SK-N-SH (cell line): ENCODE results near the gene MORC2. TPM values are rescaled to one million over a fixed set of nuclear protein-coding genes. Genes with fewer than 3 reads are reported as not detected.

Experiments
- CTCF ChIA-PET: fragments of 300-600, 350-600 bp; formaldehyde crosslinking; extraction: SDS; loops from one replicate; lab custom pipeline; 2021; lab: Yijun Ruan, JAX
- POLR2A ChIA-PET: fragments of 350-600 bp; sonication (Branson Sonifier 250); formaldehyde crosslinking; extraction: SDS; loops from one replicate; lab custom pipeline; 2020; ENCODE audit warnings: antibody characterized with exemption, inconsistent platforms; lab: Yijun Ruan, JAX
- DNase-seq: peaks from one replicate; pipeline ENCODE4 v3.0.0; 2012
- H2AFZ ChIP-seq: fragments of 200-600 bp; sonication (generic); 2 replicates; pipeline ENCODE4 v1.8.1; 2016; ENCODE audit warnings: antibody characterized with exemption, mild to moderate bottlenecking, low read depth
- H3F3A ChIP-seq: fragments of 200-600 bp; sonication (generic); replicated peaks from 2 replicates; pipeline ENCODE3; 2016; ENCODE audit warnings: antibody characterized with exemption, mild to moderate bottlenecking; ENCODE audit not compliant: insufficient read depth
- H3K27ac ChIP-seq, 2 experiments: fragments of 200-500 bp in 1 of 2; fragments of 200-600 bp in 1 of 2; sonication (Bioruptor generic) in 1 of 2; sonication (generic), shearing (Covaris generic) in 1 of 2; 2 replicates each; pipeline versions ENCODE4 v1.5.1 to v1.6.1; 2014 to 2016; ENCODE audit warnings: low read depth in 2 of 2, inconsistent platforms in 1 of 2, low read length in 1 of 2, mild to moderate bottlenecking in 1 of 2, mixed read lengths in 1 of 2
- H3K27me3 ChIP-seq: fragments of 200-600 bp; sonication (generic), shearing (Covaris generic); 2 replicates; pipeline ENCODE4 v1.6.1; 2016; ENCODE audit warnings: mixed run types; ENCODE audit not compliant: insufficient read depth
- H3K36me3 ChIP-seq, 2 experiments: fragments of 200-500 bp in 1 of 2; fragments of 200-600 bp in 1 of 2; sonication (Bioruptor generic) in 1 of 2; sonication (generic) in 1 of 2; replicated peaks in 1 of 2; 2 replicates each; pipeline versions ENCODE3 to v1.5.1; 2014 to 2016; ENCODE audit warnings: low read length in 1 of 2, mild to moderate bottlenecking in 1 of 2; ENCODE audit not compliant: insufficient read depth in 2 of 2, control insufficient read depth in 1 of 2
- H3K4me1 ChIP-seq, 2 experiments: fragments of 200-500 bp in 1 of 2; fragments of 200-600 bp in 1 of 2; sonication (Bioruptor generic) in 1 of 2; sonication (generic), shearing (Covaris generic) in 1 of 2; 2 replicates each; pipeline versions ENCODE4 v1.5.1 to v1.6.1; 2014 to 2016; ENCODE audit warnings: low read depth in 1 of 2, low read length in 1 of 2, mixed run types in 1 of 2; ENCODE audit not compliant: insufficient read depth in 2 of 2, control insufficient read depth in 1 of 2
- H3K4me2 ChIP-seq: fragments of 200-600 bp; sonication (generic), shearing (Covaris generic); 2 replicates; pipeline ENCODE4 v1.6.1; 2017; ENCODE audit warnings: mixed run types
- H3K4me3 ChIP-seq, 2 experiments: fragments of 200-500 bp in 1 of 2; fragments of 200-600 bp in 1 of 2; sonication (Bioruptor generic) in 1 of 2; sonication (generic), shearing (Covaris generic) in 1 of 2; 2 replicates each; pipeline versions ENCODE4 v1.5.1 to v1.8.1; 2014 to 2016; ENCODE audit warnings: low read depth in 2 of 2, inconsistent platforms in 1 of 2, low read length in 1 of 2, mild to moderate bottlenecking in 1 of 2, mixed read lengths in 1 of 2, moderate library complexity in 1 of 2
- H3K79me2 ChIP-seq: fragments of 200-600 bp; sonication (generic); 2 replicates; pipeline ENCODE4 v1.8.1; 2017; ENCODE audit warnings: mild to moderate bottlenecking; ENCODE audit not compliant: insufficient read depth
- H3K9ac ChIP-seq: fragments of 200-600 bp; sonication (generic); 2 replicates; pipeline ENCODE4 v1.6.1; 2017; ENCODE audit warnings: mixed run types
- H3K9me2 ChIP-seq: fragments of 200-600 bp; sonication (generic); 2 replicates; pipeline ENCODE4 v1.6.1; 2017; ENCODE audit warnings: mixed run types
- H3K9me3 ChIP-seq: fragments of 200-600 bp; sonication (generic); 2 replicates; pipeline ENCODE4 v1.6.1; 2017; ENCODE audit warnings: mixed run types, mild to moderate bottlenecking, moderate library complexity
- H4K20me1 ChIP-seq: fragments of 200-600 bp; sonication (generic); 2 replicates; pipeline ENCODE4 v1.6.1; 2017; ENCODE audit warnings: mild to moderate bottlenecking, mixed run types; ENCODE audit not compliant: insufficient read depth
- ELF1 ChIP-seq: IDR thresholded peaks from 2 replicates; pipeline ENCODE4 v1.4.0; 2012
- EZH2phosphoT487 ChIP-seq: fragments of 200-600 bp; sonication (generic); IDR thresholded peaks from 2 replicates; pipeline ENCODE4 v1.6.1; 2017; ENCODE audit warnings: low read depth, mixed run types, mild to moderate bottlenecking, antibody characterized with exemption, moderate library complexity, borderline replicate concordance
- FOSL2 ChIP-seq: IDR thresholded peaks from 2 replicates; pipeline ENCODE4 v1.4.0; 2012; ENCODE audit warnings: low read depth, mild to moderate bottlenecking, moderate library complexity, borderline replicate concordance
- FOXM1 ChIP-seq: IDR thresholded peaks from 2 replicates; pipeline ENCODE4 v1.4.0; 2012; ENCODE audit warnings: low read depth, mild to moderate bottlenecking
- GABPA ChIP-seq: IDR thresholded peaks from 2 replicates; pipeline ENCODE4 v1.4.0; 2012; ENCODE audit warnings: low read depth, mild to moderate bottlenecking
- MXI1 ChIP-seq: IDR thresholded peaks from 2 replicates; pipeline ENCODE4 v1.6.1; 2012; ENCODE audit warnings: mild to moderate bottlenecking, low read depth, low read length, improper control_type of control experiment
- RCOR1 ChIP-seq: fragments of 150-350 bp; IDR thresholded peaks from 2 replicates; pipeline ENCODE4 v1.6.1; 2017; ENCODE audit warnings: antibody characterized with exemption, low read length
- REST ChIP-seq: IDR thresholded peaks from 2 replicates; pipeline ENCODE4 v1.6.1; 2012; ENCODE audit warnings: mild to moderate bottlenecking, low read depth, low read length, moderate library complexity
- RFX5 ChIP-seq: IDR thresholded peaks from 2 replicates; pipeline ENCODE4 v1.6.1; 2012; ENCODE audit warnings: mild to moderate bottlenecking, improper control_type of control experiment, low read length
- RXRA ChIP-seq: IDR thresholded peaks from 2 replicates; pipeline ENCODE4 v1.4.0; 2012; ENCODE audit warnings: low read depth, mild to moderate bottlenecking, borderline replicate concordance
- SIN3A ChIP-seq: IDR thresholded peaks from 2 replicates; pipeline ENCODE4 v1.6.1; 2012; ENCODE audit warnings: low read depth, mild to moderate bottlenecking, low read length, moderate library complexity, borderline replicate concordance
- SMC3 ChIP-seq: IDR thresholded peaks from 2 replicates; pipeline ENCODE4 v1.6.1; 2012; ENCODE audit warnings: low read depth, low read length, improper control_type of control experiment
- TAF1 ChIP-seq: IDR thresholded peaks from 2 replicates; pipeline ENCODE4 v1.6.1; 2012; ENCODE audit warnings: low read depth, mild to moderate bottlenecking, low read length, moderate library complexity, borderline replicate concordance
- USF2 ChIP-seq: fragments of 150-350 bp; IDR thresholded peaks from 2 replicates; pipeline ENCODE4 v1.6.1; 2017; ENCODE audit warnings: antibody characterized with exemption, low read length, low read depth, borderline replicate concordance
- YY1 ChIP-seq: IDR thresholded peaks from 2 replicates; pipeline ENCODE4 v1.4.0; 2012; ENCODE audit warnings: low read depth, mild to moderate bottlenecking
- ZBTB33 ChIP-seq: IDR thresholded peaks from 2 replicates; pipeline ENCODE4 v1.4.0; 2012; ENCODE audit warnings: low read depth, borderline replicate concordance
- WGBS: methylation state at CpG from one replicate; pipeline ENCODE4 v1.1.6; 2017; ENCODE audit warnings: low lambda C conversion rate; 5-methylcytosine and 5-hydroxymethylcytosine counted together
- polyA plus RNA-seq, 3 experiments: library from polyadenylated mRNA; depleted of rRNA; stranded (reverse); fragments of >200 nt; gene quantifications; 2 replicates each; pipeline ENCODE4 v1.2.3, GENCODE V29; 2012

The MORC2 gene
- polyA plus RNA-seq, 1 of the 3 experiments (the other 2 are of a cell fraction): 8.3 TPM

GRCh38 chr22:30944986-30945385 lies 23.6 kb downstream of the MORC2 start:
- Histone ChIP-seq H3K9ac (no peak overlapping the region), H3K4me1 (peaks cover 0 to 12% of the 10 kb centered on the region in 2 experiments; a peak in 1 of 4 replicates), H2AFZ (no peak overlapping the region), H3K4me2 (no peak overlapping the region), H3K4me3 (no peak overlapping the region), H3F3A (no peaks in the 10 kb centered on the region), H4K20me1 (no peaks in the 10 kb centered on the region), H3K36me3 (peaks cover 30 to 92% of the 10 kb centered on the region in 2 experiments), H3K79me2 (no peaks in the 10 kb centered on the region), H3K27me3 (no peaks in the 10 kb centered on the region), H3K27ac (no peak overlapping the region), H3K9me2 (no peaks in the 10 kb centered on the region), H3K9me3 (no peaks in the 10 kb centered on the region)
- ChIA-PET CTCF (interaction anchor here (1.0 to 3.2 kb wide), 5 partner anchors 9 to 204 kb away, joined by 3 to 72 read pairs (median 13); partner anchors contain the start of gene SMTN), POLR2A (interaction anchor here (1.2 kb wide), 1 partner anchor 140 kb away, joined by 3 read pairs; no protein-coding TSS in a partner anchor)
- DNase-seq: no peak
- TF ChIP-seq ELF1: no peak
- TF ChIP-seq MXI1: no peak
- no peak for TF ChIP-seq ZBTB33
- TF ChIP-seq FOSL2: no peak
- no peak for TF ChIP-seq TAF1
- TF ChIP-seq YY1: no peak
- TF ChIP-seq EZH2phosphoT487: no peak
- TF ChIP-seq RXRA: no peak
- TF ChIP-seq RFX5: no peak
- no peak for TF ChIP-seq SIN3A
- TF ChIP-seq REST: no peak
- TF ChIP-seq GABPA: no peak
- TF ChIP-seq SMC3: no peak
- no peak for TF ChIP-seq FOXM1
- TF ChIP-seq RCOR1: no peak
- TF ChIP-seq USF2: no peak
- WGBS: 95% methylated on average over 4 of the region's 4 CpGs
